K562 (cell line): ENCODE data around the gene NDUFAF2. TPM values are rescaled to one million over a fixed set of nuclear protein-coding genes. Genes with fewer than 3 reads are reported as not detected.

Source experiments
- CBFA2T2 ChIP-seq: fragments of 450-650 bp; conservative IDR thresholded peaks from 2 replicates; pipeline ENCODE4 v1.6.1; 2017; ENCODE audit warnings: mild to moderate bottlenecking
- CBX1 ChIP-seq: sonication (generic); IDR thresholded peaks from 2 replicates; pipeline ENCODE4 v1.6.1; 2016; ENCODE audit warnings: antibody characterized with exemption, low read depth, mild to moderate bottlenecking
- COPS2 ChIP-seq: fragments of 450-650 bp; conservative IDR thresholded peaks from 2 replicates; pipeline ENCODE4 v1.6.1; 2016; ENCODE audit warnings: mild to moderate bottlenecking, moderate library complexity
- E2F5 ChIP-seq: sonication (generic); formaldehyde crosslinking; IDR thresholded peaks from 2 replicates; pipeline ENCODE4 v1.8.0; 2022; ENCODE audit warnings: mild to moderate bottlenecking, missing genetic modification reagents
- HNRNPLL ChIP-seq: fragments of 200-400 bp; formaldehyde crosslinking; IDR thresholded peaks from 2 replicates; pipeline ENCODE4 v1.6.1; 2017; ENCODE audit warnings: low read length, low read depth, mild to moderate bottlenecking; ENCODE audit not compliant: poor library complexity, severe bottlenecking
- JUND ChIP-seq, 2 experiments: IDR thresholded peaks; 2 replicates in 1 of 2; 3 replicates in 1 of 2; pipeline ENCODE4 v1.6.1; 2011; ENCODE audit warnings: borderline replicate concordance in 2 of 2, low read depth in 2 of 2, low read length in 2 of 2, improper control_type of control experiment in 1 of 2, missing biosample characterization in 1 of 2, missing genetic modification characterization in 1 of 2, missing genetic modification reagents in 1 of 2
- KHSRP ChIP-seq: fragments of 450-650 bp; IDR thresholded peaks from 2 replicates; pipeline ENCODE4 v1.6.1; 2017
- PTRF ChIP-seq: fragments of 450-650 bp; IDR thresholded peaks from 2 replicates; pipeline ENCODE4 v1.6.1; 2016; ENCODE audit warnings: mild to moderate bottlenecking, missing genetic modification characterization, missing compliant biosample characterization
- STAT6 ChIP-seq: sonication (generic); formaldehyde crosslinking; IDR thresholded peaks from 2 replicates; pipeline ENCODE4 v1.8.1; 2023; ENCODE audit warnings: mild to moderate bottlenecking, missing genetic modification reagents
- TCF7L2 ChIP-seq: fragments of 150-350 bp; IDR thresholded peaks from 2 replicates; pipeline ENCODE4 v1.6.1; 2016; ENCODE audit warnings: low read depth, mild to moderate bottlenecking, low read length, moderate library complexity
- ZNF263 ChIP-seq: sonication (generic); formaldehyde crosslinking; IDR thresholded peaks from 2 replicates; pipeline ENCODE4 v1.8.0; 2022; ENCODE audit warnings: mild to moderate bottlenecking, missing genetic modification reagents, borderline replicate concordance
- ZNF644 ChIP-seq: fragments of 200-800 bp; sonication (Bioruptor generic); IDR thresholded peaks from 2 replicates; pipeline ENCODE4 v1.6.1; 2016; ENCODE audit warnings: low read depth, missing genetic modification characterization, missing compliant biosample characterization
- ZNF780A ChIP-seq: fragments of 250-450 bp; sonication (Bioruptor Pico); IDR thresholded peaks from 2 replicates; pipeline ENCODE4 v1.5.0; 2021; ENCODE audit warnings: mild to moderate bottlenecking
- polyA plus RNA-seq, 8 experiments: library from polyadenylated mRNA; depleted of rRNA in 4 of 8; stranded (reverse) in 5 of 8; unstranded in 3 of 8; fragments of >200 nt; fragmentation: Nextera tagmentation in 2 of 8; fragmentation: Illumina TruSeq in 1 of 8; extraction: Ambion mirVana in 2 of 8; extraction: Trizol in 1 of 8; gene quantifications; 2 replicates each; pipeline versions ENCODE4 v1.2.1 to v1.2.3, GENCODE V29; 2011 to 2014; ENCODE audit warnings: inconsistent platforms in 1 of 8, missing spikeins in 1 of 8
- total RNA-seq, 7 experiments: library from RNA; depleted of rRNA in 6 of 7; stranded (reverse); fragments of >200 nt in 6 of 7; fragmentation: Illumina TruSeq in 2 of 7; extraction: Trizol in 2 of 7; gene quantifications; 2 replicates each; pipeline versions ENCODE4 v1.2.1 to v1.2.3, GENCODE V29; 2011 to 2021; ENCODE audit warnings: low replicate concordance in 1 of 7
- TF ChIP-seq, protein P1 (sequence below): sonication (generic); formaldehyde crosslinking; IDR thresholded peaks from 2 replicates; pipeline ENCODE4 v1.8.1; 2022; ENCODE audit warnings: missing genetic modification reagents
- TF ChIP-seq, protein P2 (sequence below): sonication (generic); formaldehyde crosslinking; IDR thresholded peaks from 2 replicates; pipeline ENCODE4 v1.8.1; 2023; ENCODE audit warnings: mild to moderate bottlenecking, missing genetic modification reagents, moderate library complexity
- TF ChIP-seq, protein P3 (sequence below), 3 experiments: IDR thresholded peaks in 2 of 3; conservative IDR thresholded peaks in 1 of 3; 2 replicates each; pipeline ENCODE4 v1.5.1; 2011 to 2012; ENCODE audit warnings: low read length in 3 of 3, mild to moderate bottlenecking in 3 of 3, control low read depth in 2 of 3, improper control_type of control experiment in 1 of 3, inconsistent platforms in 1 of 3, low read depth in 1 of 3, mixed read lengths in 1 of 3, moderate library complexity in 1 of 3; ENCODE audit not compliant: insufficient read depth in 2 of 3

Gene NDUFAF2
- total and polyA plus RNA-seq, 9 of the 15 experiments (the other 6 are each of a cell fraction or from before 2014, with no cell fraction given): 56.0 to 155 (median 95.9) TPM

DNA sequence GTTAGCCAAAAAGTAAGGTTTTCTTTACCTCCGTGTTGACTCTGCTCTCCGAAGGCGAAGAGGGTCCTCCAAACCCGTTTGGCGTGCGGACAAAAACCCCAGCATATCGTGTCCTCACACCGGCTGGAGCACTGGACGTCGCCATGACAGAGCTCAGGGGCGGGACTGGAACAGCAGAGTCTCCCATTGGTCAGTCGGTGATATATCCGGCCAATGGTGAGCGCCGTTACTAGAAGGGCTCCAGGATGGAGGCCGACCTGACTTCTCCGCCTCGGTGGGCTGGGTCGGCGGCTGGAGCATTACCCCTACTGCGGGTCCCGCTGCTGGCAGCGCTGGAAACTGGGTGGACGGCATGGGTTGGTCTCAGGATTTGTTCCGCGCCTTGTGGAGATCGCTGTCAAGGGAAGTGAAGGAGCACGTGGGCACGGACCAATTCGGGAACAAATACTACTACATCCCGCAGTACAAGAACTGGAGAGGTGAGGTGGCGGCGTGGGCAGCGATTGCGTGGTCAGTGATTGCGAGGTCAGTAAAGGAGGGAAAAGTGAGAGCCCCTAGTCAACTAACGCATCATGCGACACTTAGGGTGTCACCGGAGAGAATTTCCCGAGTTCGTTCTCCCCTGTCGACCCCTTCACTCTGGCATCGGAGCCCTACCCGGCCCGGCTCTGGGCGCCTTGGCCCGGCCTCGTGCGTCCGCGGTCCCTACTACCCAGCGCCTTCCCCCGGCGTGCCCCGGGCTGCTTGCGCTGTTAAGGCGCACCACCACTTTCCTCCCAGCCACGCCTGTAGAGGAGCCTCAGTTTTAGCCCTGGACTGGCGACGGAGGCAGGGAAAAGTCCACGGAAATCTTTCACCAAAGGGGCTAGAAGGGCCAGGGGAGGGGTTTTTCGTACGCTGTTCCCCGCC is at the start of gene NDUFAF2, which contains the start of gene ERCC8 (continued):
- TF ChIP-seq, protein P1, sequence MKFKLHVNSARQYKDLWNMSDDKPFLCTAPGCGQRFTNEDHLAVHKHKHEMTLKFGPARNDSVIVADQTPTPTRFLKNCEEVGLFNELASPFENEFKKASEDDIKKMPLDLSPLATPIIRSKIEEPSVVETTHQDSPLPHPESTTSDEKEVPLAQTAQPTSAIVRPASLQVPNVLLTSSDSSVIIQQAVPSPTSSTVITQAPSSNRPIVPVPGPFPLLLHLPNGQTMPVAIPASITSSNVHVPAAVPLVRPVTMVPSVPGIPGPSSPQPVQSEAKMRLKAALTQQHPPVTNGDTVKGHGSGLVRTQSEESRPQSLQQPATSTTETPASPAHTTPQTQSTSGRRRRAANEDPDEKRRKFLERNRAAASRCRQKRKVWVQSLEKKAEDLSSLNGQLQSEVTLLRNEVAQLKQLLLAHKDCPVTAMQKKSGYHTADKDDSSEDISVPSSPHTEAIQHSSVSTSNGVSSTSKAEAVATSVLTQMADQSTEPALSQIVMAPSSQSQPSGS (CRISPR knock-in tag): 0 out of 2 replicates have a peak, but pooled peaks have one; percentile 33
- no peak for TF ChIP-seq ZNF644 (tag)
- no peak for TF ChIP-seq STAT6 (CRISPR knock-in tag)
- no peak for TF ChIP-seq ZNF780A (CRISPR knock-in tag)
- no peak for TF ChIP-seq PTRF (tag)
- TF ChIP-seq, protein P2, sequence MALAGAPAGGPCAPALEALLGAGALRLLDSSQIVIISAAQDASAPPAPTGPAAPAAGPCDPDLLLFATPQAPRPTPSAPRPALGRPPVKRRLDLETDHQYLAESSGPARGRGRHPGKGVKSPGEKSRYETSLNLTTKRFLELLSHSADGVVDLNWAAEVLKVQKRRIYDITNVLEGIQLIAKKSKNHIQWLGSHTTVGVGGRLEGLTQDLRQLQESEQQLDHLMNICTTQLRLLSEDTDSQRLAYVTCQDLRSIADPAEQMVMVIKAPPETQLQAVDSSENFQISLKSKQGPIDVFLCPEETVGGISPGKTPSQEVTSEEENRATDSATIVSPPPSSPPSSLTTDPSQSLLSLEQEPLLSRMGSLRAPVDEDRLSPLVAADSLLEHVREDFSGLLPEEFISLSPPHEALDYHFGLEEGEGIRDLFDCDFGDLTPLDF (CRISPR knock-in tag): no peak
- TF ChIP-seq CBFA2T2: no peak
- TF ChIP-seq KHSRP: no peak
- TF ChIP-seq COPS2: no peak
- no peak for TF ChIP-seq CBX1
- TF ChIP-seq, protein P3, sequence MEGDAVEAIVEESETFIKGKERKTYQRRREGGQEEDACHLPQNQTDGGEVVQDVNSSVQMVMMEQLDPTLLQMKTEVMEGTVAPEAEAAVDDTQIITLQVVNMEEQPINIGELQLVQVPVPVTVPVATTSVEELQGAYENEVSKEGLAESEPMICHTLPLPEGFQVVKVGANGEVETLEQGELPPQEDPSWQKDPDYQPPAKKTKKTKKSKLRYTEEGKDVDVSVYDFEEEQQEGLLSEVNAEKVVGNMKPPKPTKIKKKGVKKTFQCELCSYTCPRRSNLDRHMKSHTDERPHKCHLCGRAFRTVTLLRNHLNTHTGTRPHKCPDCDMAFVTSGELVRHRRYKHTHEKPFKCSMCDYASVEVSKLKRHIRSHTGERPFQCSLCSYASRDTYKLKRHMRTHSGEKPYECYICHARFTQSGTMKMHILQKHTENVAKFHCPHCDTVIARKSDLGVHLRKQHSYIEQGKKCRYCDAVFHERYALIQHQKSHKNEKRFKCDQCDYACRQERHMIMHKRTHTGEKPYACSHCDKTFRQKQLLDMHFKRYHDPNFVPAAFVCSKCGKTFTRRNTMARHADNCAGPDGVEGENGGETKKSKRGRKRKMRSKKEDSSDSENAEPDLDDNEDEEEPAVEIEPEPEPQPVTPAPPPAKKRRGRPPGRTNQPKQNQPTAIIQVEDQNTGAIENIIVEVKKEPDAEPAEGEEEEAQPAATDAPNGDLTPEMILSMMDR (IDR thresholded peaks at IDR 0.05 in 2 of 3, conservative IDR thresholded peaks at IDR 0.05 in 1 of 3; ENCODE audit: insufficient read depth in 2 of 3, low read depth in 1 of 3, low read length in 3 of 3): no peak
- TF ChIP-seq HNRNPLL: peak; percentile 72
- TF ChIP-seq E2F5 (CRISPR knock-in tag): no peak
- no peak for TF ChIP-seq ZNF263
- no peak for TF ChIP-seq JUND (IDR thresholded peaks at IDR 0.05; ENCODE audit: borderline replicate concordance, low read depth, low read length)
- TF ChIP-seq JUND (tag; IDR thresholded peaks at IDR 0.05; ENCODE audit: borderline replicate concordance, low read depth, low read length): peak; percentile 12; the same call in 1 of the 3 replicates
- no peak for TF ChIP-seq TCF7L2
